GM21723 (cell line): ENCODE data around the gene ADGRG6.
"Not testable (repeated sequence)": the region's sequence is repeated elsewhere in the genome, so short reads cannot be mapped to it uniquely, and the experiment has no call there.

ENCODE experiments used
- ATAC-seq: cut with Tn5 transposase; IDR thresholded peaks from one replicate; pipeline ENCODE4 v1.9.1; 2021; ENCODE audit warnings: mild to moderate bottlenecking, moderate library complexity; ENCODE audit not compliant: unreplicated experiment

The ADGRG6 gene

GRCh38 chr6:142301651-142302391 is at the start of gene ADGRG6:
TSS of gene ADGRG6 (plus strand) at chr6:142302007. CDS start at chr6:142302330, 323 bp downstream.
- no peak for ATAC-seq

GRCh38 chr6:142254513-142254912 is 47.3 kb upstream of the ADGRG6 start:
- no peak for ATAC-seq

GRCh38 chr6:142255785-142256184 is 46.0 kb upstream of the ADGRG6 start:
- no peak for ATAC-seq

GRCh38 chr6:142258305-142258704 is 43.5 kb upstream of the ADGRG6 start:
- no peak for ATAC-seq

GRCh38 chr6:142258757-142259156 is 43.0 kb upstream of the ADGRG6 start:
- ATAC-seq: no peak

GRCh38 chr6:142260748-142261147 is 41.1 kb upstream of the ADGRG6 start:
- no peak for ATAC-seq

- ATAC-seq: no peak
These were observed 39.6 kb upstream of the ADGRG6 start for GRCh38 chr6:142262231-142262630.

- ATAC-seq: no peak
These were observed 36.3 kb upstream of the ADGRG6 start for GRCh38 chr6:142265476-142265875.

GRCh38 chr6:142266060-142266459 is 35.7 kb upstream of the ADGRG6 start:
- ATAC-seq: no peak

- ATAC-seq: no peak
These were observed 30.3 kb upstream of the ADGRG6 start for GRCh38 chr6:142271476-142271875.

- ATAC-seq: no peak
These were observed 27.2 kb upstream of the ADGRG6 start for GRCh38 chr6:142274656-142275055.

GRCh38 chr6:142275236-142276006 is 26.4 kb upstream of the ADGRG6 start:
- no peak for ATAC-seq

GRCh38 chr6:142276256-142276655 is 25.6 kb upstream of the ADGRG6 start:
- no peak for ATAC-seq

GRCh38 chr6:142279350-142280180 is 22.2 kb upstream of the ADGRG6 start:
- ATAC-seq: no peak

GRCh38 chr6:142280265-142280664 is 21.5 kb upstream of the ADGRG6 start:
- ATAC-seq: no peak

GRCh38 chr6:142280927-142281326 is 20.9 kb upstream of the ADGRG6 start:
- no peak for ATAC-seq

- not testable (repeated sequence) for ATAC-seq
These were observed 18.7 kb upstream of the ADGRG6 start for GRCh38 chr6:142283138-142283537.

GRCh38 chr6:142284419-142284818 is 17.4 kb upstream of the ADGRG6 start:
- no peak for ATAC-seq

GRCh38 chr6:142285235-142286087 is 16.3 kb upstream of the ADGRG6 start:
- ATAC-seq: no peak

GRCh38 chr6:142286088-142286409 is 15.8 kb upstream of the ADGRG6 start:
- no peak for ATAC-seq

GRCh38 chr6:142289687-142290086 is 12.1 kb upstream of the ADGRG6 start:
- no peak for ATAC-seq
